Measurements from ENCODE around the gene CNIH4. TPM values are rescaled to one million over a fixed set of nuclear protein-coding genes. Genes with fewer than 3 reads are reported as not detected.

The CNIH4 gene
- total and polyA plus RNA-seq, 3 donors from 2014 or later = 24.7 to 43.3 (median 32.1) TPM

- Histone ChIP-seq H3K27ac (no peak overlapping the region), H3K9me3 (no peaks in the 10 kb centered on the region), H3K4me1 (no peaks in the 10 kb centered on the region), H3K36me3 (ENCODE audit: low read depth, missing control alignments) (no peaks in the 10 kb centered on the region), H3K4me3 (no peak overlapping the region), H3K27me3 (no peaks in the 10 kb centered on the region)
- no peak for DNase-seq
- 89 to 95% methylated on average over 5 of the region's 5 CpGs for WGBS, 2 donors
- TF ChIP-seq CTCF (IDR thresholded peaks at IDR 0.05) = no peak
- TF ChIP-seq POLR2A (IDR thresholded peaks at IDR 0.05) = no peak
- intact Hi-C loops (cut with DNase I; ENCODE audit: low total_unique reads) = no loop called here
Observed at GRCh38 chr1:224368409-224368808, 11.7 kb downstream of the CNIH4 start.

- H3K4me1 ChIP-seq = no peaks in the 10 kb centered on the region
- 91 to 97% methylated on average over 5 of the region's 5 CpGs for WGBS, 2 donors
- no peak overlapping the region for H3K27ac ChIP-seq
- no peaks in the 10 kb centered on the region for H3K36me3 ChIP-seq (ENCODE audit: low read depth, missing control alignments)
- no peaks in the 10 kb centered on the region for H3K27me3 ChIP-seq
- H3K9me3 ChIP-seq = no peaks in the 10 kb centered on the region
- intact Hi-C loops (cut with DNase I; ENCODE audit: low total_unique reads) = no loop called here
- no peak overlapping the region for H3K4me3 ChIP-seq
- TF ChIP-seq POLR2A (IDR thresholded peaks at IDR 0.05) (no peak), CTCF (IDR thresholded peaks at IDR 0.05) (no peak)
- no peak for DNase-seq
Observed at GRCh38 chr1:224373008-224373590, 16.4 kb downstream of the CNIH4 start.

- intact Hi-C loops (cut with DNase I; ENCODE audit: low total_unique reads) = no loop called here
- no peak for TF ChIP-seq POLR2A (IDR thresholded peaks at IDR 0.05)
- no peak for TF ChIP-seq CTCF (IDR thresholded peaks at IDR 0.05)
- Histone ChIP-seq H3K4me1 (no peaks in the 10 kb centered on the region), H3K27ac (no peak overlapping the region), H3K27me3 (no peaks in the 10 kb centered on the region), H3K4me3 (no peak overlapping the region), H3K9me3 (no peaks in the 10 kb centered on the region), H3K36me3 (ENCODE audit: low read depth, missing control alignments) (no peaks in the 10 kb centered on the region)
- 91 to 94% methylated on average over 3 of the region's 3 CpGs for whole genome bisulfite sequencing, 2 donors
- no peak for DNase-seq
Observed at GRCh38 chr1:224375059-224375458, 18.4 kb downstream of the CNIH4 start.

- no peak overlapping the region for H3K27ac ChIP-seq
- H3K4me3 ChIP-seq = no peak overlapping the region
- DNase-seq = no peak
- H3K36me3 ChIP-seq (ENCODE audit: low read depth, missing control alignments) = no peaks in the 10 kb centered on the region
- no peaks in the 10 kb centered on the region for H3K27me3 ChIP-seq
- no peak for TF ChIP-seq POLR2A (IDR thresholded peaks at IDR 0.05)
- TF ChIP-seq CTCF (IDR thresholded peaks at IDR 0.05) = no peak
- 95% methylated on average over 2 of the region's 2 CpGs for WGBS, 2 donors
- intact Hi-C loops (cut with DNase I; ENCODE audit: low total_unique reads) = no loop called here
- no peaks in the 10 kb centered on the region for H3K9me3 ChIP-seq
- no peaks in the 10 kb centered on the region for H3K4me1 ChIP-seq
Observed at GRCh38 chr1:224377676-224378006, 21.0 kb downstream of the CNIH4 start.

- 83 to 96% methylated on average over 7 of the region's 7 CpGs for WGBS, 2 donors
- no peaks in the 10 kb centered on the region for H3K9me3 ChIP-seq
- H3K27me3 ChIP-seq = no peaks in the 10 kb centered on the region
- TF ChIP-seq POLR2A (IDR thresholded peaks at IDR 0.05) (no peak), CTCF (IDR thresholded peaks at IDR 0.05) (no peak)
- DNase-seq = no peak
- intact Hi-C loops (cut with DNase I; ENCODE audit: low total_unique reads) = no loop called here
- no peak overlapping the region for H3K27ac ChIP-seq
- no peaks in the 10 kb centered on the region for H3K36me3 ChIP-seq (ENCODE audit: low read depth, missing control alignments)
- no peaks in the 10 kb centered on the region for H3K4me1 ChIP-seq
- no peak overlapping the region for H3K4me3 ChIP-seq
Observed at GRCh38 chr1:224378855-224379631, 22.4 kb downstream of the CNIH4 start.

Measured in testis (tissue), 3 donors.